Osteocyte (in vitro differentiated cells): ENCODE measurements around the gene IL4. TPM values are rescaled to one million over a fixed set of nuclear protein-coding genes. Genes with fewer than 3 reads are reported as not detected.

Experiments
- DNase-seq: peaks from one replicate; pipeline ENCODE4 v3.0.0; 2021; ENCODE audit warnings: mixed read lengths; ENCODE audit not compliant: unreplicated experiment; ENCODE audit errors: extremely low spot score
- H3K27ac Mint-ChIP-seq: one replicate; pipeline ENCODE4 v1.8.0; 2021; ENCODE audit warnings: mild to moderate bottlenecking, mixed read lengths; ENCODE audit not compliant: unreplicated experiment
- H3K27me3 Mint-ChIP-seq: one replicate; pipeline ENCODE4 v1.8.0; 2021; ENCODE audit warnings: mixed read lengths; ENCODE audit not compliant: unreplicated experiment
- H3K36me3 Mint-ChIP-seq: one replicate; pipeline ENCODE4 v1.8.0; 2021; ENCODE audit warnings: mixed read lengths; ENCODE audit not compliant: unreplicated experiment
- H3K4me1 Mint-ChIP-seq: one replicate; pipeline ENCODE4 v1.8.0; 2021; ENCODE audit warnings: mixed read lengths; ENCODE audit not compliant: unreplicated experiment
- H3K4me3 Mint-ChIP-seq: one replicate; pipeline ENCODE4 v1.8.0; 2021; ENCODE audit warnings: mild to moderate bottlenecking, moderate library complexity, mixed read lengths; ENCODE audit not compliant: unreplicated experiment
- H3K9me3 Mint-ChIP-seq: one replicate; pipeline ENCODE4 v1.8.0; 2021; ENCODE audit warnings: mixed read lengths; ENCODE audit not compliant: unreplicated experiment
- CTCF ChIP-seq: fragments of 200-600 bp; sonication (generic); IDR thresholded peaks from 2 replicates; pipeline ENCODE4 v1.5.0; 2021; ENCODE audit warnings: antibody characterized with exemption, mild to moderate bottlenecking, moderate library complexity
- total RNA-seq: library from RNA; stranded (reverse); gene quantifications from 2 replicates; pipeline ENCODE4 v1.2.1, GENCODE V29; 2021

IL4 gene
- total RNA-seq, 1 donor from 2014 or later: not detected

- Mint-ChIP-seq H3K36me3 (peaks cover 33% of the 10 kb centered on the region), H3K27me3 (no peaks in the 10 kb centered on the region), H3K27ac (no peak overlapping the region), H3K9me3 (no peaks in the 10 kb centered on the region), H3K4me1 (no peaks in the 10 kb centered on the region), H3K4me3 (no peak overlapping the region)
- DNase-seq: no peak
- TF ChIP-seq CTCF: no peak
These were observed 52.0 kb downstream of the IL4 start for GRCh38 chr5:132725745-132726144.

- Mint-ChIP-seq H3K36me3 (peaks cover 24% of the 10 kb centered on the region), H3K9me3 (no peaks in the 10 kb centered on the region), H3K27me3 (no peaks in the 10 kb centered on the region), H3K4me3 (no peak overlapping the region), H3K4me1 (no peaks in the 10 kb centered on the region), H3K27ac (no peak overlapping the region)
- no peak for DNase-seq
- TF ChIP-seq CTCF: no peak
These were observed 56.1 kb downstream of the IL4 start for GRCh38 chr5:132729896-132730295.

Other genes with a start within 250 kb of the IL4 start
- gene IRF1, start 183.2 kb upstream of the IL4 start, total RNA-seq: 50.2 and 58.9 TPM in 2 replicates
- gene IL5, start 130.5 kb upstream of the IL4 start, total RNA-seq: not detected in 2 replicates
- gene RAD50, start 117.0 kb upstream of the IL4 start, total RNA-seq: 24.7 and 27.5 TPM in 2 replicates
- gene IL13, start 15.8 kb upstream of the IL4 start, total RNA-seq: not detected in 2 replicates
- 15.3 and 21.9 TPM in 2 replicates for gene KIF3A, start 63.6 kb downstream of the IL4 start, total RNA-seq
- not detected in 2 replicates for gene CCNI2, start 73.4 kb downstream of the IL4 start, total RNA-seq
- gene SEPTIN8, start 103.2 kb downstream of the IL4 start, total RNA-seq: 57.9 and 60.2 TPM in 2 replicates
- not detected in 2 replicates for gene SOWAHA, start 139.3 kb downstream of the IL4 start, total RNA-seq
- 3.2 and 4.5 TPM in 2 replicates for gene SHROOM1, start 156.7 kb downstream of the IL4 start, total RNA-seq
- 0.30 and 0.50 TPM in 2 replicates for gene GDF9, start 192.5 kb downstream of the IL4 start, total RNA-seq
- 371 and 387 TPM in 2 replicates for gene UQCRQ, start 192.7 kb downstream of the IL4 start, total RNA-seq
- gene LEAP2, start 199.7 kb downstream of the IL4 start, total RNA-seq: 0.78 and 0.91 TPM in 2 replicates